OCI-M1 (cell line): ENCODE results near the gene KRTAP9-7.

ENCODE experiments used
- DNase-seq: peaks from one replicate; lab custom pipeline; 2025; lab: John Stamatoyannopoulos, UW

The KRTAP9-7 gene

DNA sequence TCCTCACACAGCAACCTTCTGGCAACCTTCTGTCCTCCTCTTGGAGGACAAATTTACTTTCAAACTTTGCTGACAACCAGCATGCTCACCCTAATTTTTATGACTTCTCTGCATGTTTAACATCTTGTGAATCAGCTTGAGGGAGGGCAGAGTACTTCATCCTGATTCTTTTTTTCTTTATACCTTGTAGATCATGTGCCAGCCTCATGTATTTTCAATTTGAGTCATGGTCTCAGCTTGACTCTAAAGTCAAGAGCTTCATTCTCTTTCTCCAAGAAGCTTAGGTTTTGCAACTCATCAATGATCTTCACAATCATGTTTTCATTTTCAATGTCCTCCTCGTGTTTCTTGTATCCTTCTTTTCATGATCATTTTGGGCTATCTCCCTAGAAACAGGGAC, 3.6 kb upstream of the KRTAP9-7 start:
- no peak for DNase-seq

DNA sequence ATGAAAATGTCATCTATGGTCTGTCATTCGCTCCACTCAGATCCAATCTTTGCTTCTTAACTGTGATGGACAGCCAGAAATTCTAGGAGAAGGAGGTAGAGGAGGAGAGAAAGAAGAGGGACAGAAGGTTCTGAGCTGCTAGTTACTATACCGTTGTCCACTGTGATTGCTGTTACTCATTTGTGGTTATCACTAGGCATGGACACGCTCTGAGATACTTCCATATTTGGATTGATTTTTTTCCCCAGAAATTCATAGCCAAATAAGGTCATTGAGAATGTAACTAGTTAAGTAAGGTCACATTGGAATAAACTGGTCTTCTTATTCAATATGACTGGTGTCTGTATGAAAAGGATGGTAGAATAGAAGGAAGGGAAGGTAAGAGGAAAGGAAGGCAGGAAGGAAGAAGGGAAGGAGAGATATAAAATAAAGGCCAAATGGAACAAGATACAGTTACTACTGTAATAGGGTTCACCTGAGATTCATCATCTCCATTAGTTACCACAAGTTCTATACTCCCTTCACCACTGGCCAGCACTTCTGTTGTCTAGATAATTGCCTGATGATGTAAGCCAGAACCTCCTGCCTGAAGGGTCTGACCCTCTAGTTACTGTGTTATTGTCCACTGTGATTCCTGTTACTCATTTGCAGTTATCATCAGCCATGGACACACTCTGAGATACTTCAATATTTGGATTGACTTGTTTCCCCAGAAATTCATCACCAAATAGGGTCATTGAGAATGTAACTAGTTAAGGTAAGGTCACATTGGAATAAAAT, 2.9 kb downstream of the KRTAP9-7 start:
- DNase-seq: no peak

DNA sequence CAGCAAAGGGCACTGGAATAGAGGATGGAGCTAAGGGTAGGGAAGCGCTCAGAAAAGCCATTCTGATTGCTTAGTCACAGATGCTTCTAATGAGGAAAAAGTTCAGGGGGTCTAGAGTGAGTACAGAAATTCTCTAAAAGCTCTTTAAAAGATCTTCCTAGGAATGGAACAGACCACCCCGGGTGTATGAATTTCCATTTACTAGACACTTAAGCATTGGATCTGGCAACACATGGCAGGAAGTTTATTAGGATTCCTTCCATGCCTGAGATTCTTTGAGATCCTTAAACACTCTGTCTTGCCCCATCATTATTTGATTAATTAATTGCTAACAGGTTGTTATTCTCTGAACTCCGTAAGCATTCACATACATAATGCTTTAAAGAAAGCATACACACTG, 8.5 kb downstream of the KRTAP9-7 start:
- no peak for DNase-seq

- no peak for DNase-seq
Measured at GRCh38 chr17:41284546-41284945, 9.0 kb downstream of the KRTAP9-7 start.

GRCh38 chr17:41287050-41287449, 11.6 kb downstream of the KRTAP9-7 start:
- DNase-seq: no peak

DNA sequence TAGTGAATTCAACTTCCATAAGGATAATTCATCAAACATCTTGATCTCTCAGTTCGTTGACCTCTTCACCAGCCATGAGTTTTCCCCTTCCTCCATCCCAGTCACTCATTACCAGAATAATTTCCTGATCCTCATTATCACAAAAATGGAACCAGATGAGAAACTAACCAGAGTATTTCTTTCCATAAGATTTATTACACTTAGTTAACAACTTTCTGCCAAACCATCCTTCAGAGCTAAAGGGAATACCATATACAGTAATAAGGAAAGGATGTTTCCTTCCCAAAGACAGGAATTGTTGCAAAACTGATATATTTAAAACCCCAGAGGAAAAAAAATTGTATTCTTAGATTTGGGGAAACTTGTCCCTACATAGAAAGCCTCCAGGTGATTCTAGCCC, 18.5 kb downstream of the KRTAP9-7 start:
- no peak for DNase-seq

GRCh38 chr17:41296846-41297245, 21.3 kb downstream of the KRTAP9-7 start:
- no peak for DNase-seq

- no peak for DNase-seq
Measured at GRCh38 chr17:41298458-41299135, 23.1 kb downstream of the KRTAP9-7 start.

DNA sequence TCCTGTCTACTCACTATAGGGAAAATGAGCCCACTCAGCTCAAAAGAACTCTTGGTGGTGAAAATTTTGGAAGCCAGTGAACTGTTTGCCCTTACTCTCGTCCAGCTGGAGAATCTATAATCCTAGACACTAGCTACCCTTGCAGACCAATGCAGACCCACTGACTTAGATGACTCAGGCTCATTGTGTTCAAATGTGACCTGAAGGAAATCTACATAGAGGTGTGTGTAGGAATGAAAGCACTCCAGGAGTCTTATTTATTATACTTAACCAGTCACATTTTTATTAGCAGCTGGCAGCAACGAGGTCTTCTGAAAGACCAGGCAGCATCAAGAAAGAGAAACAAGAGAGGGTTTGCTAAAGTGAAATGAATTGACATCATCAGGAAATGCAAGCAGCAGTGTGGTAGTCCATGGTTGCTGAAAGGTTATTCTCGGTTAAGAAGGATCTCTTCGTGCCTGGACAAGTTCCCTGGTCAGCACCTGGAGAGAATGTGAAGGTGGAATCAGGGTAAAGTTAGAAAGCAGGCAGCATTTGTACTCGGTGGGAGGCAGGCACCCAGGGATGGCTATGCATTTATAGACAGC, 25.8 kb downstream of the KRTAP9-7 start:
- no peak for DNase-seq

DNA sequence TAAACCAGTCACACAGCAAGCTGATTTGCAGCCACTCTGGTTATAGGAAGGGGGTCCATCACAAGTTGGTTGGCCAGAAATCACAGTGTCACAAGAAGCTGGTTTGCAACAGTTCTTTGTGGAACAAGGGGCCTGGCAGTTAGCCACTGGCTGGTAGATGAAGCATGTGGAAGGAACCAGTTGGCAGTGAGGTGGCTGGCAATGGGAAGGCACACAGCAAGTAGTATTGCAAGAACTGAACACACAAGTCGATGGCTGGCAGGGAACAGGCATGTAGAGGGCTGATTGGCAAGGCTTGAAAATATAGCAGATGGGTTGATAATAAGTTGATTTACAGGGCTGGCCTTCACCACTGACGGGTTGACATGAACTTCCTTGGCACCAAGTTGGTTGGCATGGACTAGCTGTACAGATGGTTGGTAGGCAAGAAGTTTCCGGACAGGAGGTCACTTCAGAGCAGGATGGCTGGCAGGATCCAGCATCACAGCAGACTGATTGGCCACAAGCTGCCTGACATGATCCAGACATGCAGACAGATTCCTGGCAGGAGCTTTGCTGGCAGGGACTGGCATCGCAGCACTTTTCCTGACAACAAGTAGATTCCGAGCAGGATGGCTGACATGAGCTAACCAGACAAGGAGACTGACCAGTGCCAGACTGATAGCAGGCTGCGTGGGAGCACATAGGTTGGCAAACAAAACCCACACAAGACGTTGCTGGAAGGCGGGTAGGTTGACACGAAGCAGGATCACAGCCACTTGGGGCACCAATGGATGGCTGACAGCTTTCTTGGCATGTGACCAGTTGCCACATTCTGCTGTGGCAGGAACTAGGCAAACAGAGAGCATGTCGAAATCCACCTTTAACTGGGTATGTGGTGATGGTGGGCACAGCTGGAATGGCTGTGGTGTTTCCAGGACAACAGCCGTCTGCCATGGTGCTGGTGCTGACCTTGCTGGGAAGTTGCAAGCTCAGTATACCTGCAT, 26.7 kb downstream of the KRTAP9-7 start, which contains the start of gene KRTAP29-1:
Gene KRTAP29-1, minus strand, starts transcription at position 936 of the 986 bp plus-strand sequence. Its CDS starts 0 bp downstream, at position 936.
- DNase-seq: no peak

DNA sequence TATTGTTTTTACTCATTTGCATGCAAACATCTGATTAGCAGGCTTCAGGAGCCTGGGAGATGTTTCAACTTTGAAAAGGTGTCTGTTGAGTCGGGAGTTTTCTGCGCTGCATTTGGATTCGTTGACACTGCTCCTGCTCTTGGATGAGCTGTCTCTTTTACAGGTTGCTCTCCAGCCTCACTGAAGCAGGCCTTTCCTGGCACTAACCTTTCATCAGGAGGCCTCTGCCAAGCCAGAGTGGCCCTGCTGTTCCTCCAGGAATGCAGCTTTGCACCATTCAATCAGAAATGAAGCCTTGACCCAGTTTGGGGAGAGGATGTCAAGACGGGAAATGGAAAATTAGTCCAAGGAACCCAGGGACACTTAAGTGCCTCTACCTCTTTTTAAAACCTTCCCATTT, 27.5 kb downstream of the KRTAP9-7 start:
- DNase-seq: no peak

DNA sequence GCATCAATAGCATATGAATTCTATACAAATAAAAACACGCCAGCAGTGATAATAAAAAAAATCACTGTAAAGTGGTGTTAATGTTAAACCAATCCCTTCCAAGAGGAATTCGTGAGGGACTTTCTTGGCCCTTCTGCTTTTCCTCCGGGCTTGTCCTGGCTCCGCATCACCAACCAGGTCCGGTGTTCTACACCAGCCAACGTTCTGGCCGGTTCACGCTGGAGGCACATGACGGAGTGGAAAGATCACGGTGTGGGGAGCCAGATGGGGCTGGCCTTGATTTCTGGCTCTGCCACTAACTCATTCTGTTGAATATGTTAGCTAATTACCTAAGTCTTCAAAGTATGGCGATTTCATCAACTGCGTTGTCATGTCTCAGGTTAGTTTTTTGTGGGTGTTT, 28.6 kb downstream of the KRTAP9-7 start:
- DNase-seq: no peak

- DNase-seq: no peak
Measured at GRCh38 chr17:41307647-41308046, 32.1 kb downstream of the KRTAP9-7 start.

DNA sequence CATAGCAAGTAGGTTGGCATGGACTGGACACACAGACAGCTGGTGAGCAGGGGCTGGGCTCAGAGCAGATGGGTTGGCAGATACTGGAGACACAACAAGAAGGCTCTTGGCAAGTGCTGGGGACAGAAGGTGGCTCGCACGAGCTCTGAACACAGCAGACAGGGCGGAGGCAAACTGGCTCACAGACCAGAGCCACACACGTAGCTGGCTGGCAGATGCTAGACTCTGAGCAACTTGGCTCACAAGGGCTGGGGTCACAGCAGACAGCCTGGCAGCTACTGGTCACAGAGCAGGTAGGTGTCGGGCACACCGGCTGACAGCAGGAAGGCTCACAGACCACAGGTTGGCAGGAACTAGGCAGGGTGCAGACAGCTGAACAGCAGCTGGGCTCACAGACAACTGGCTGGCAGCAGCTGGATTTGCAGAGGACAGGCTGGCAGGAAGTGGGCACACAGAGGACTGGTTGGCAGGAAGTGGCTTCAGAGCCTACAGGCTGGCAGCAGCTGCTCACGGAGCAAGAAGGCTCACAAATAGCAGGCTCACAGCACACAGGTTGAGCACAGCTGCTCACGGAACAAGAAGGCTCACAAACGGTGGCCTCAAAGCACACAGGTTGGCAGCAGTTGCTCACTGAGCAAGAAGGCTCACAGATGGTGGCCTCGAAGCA, 32.9 kb downstream of the KRTAP9-7 start:
- DNase-seq: no peak

- no peak for DNase-seq
Measured at GRCh38 chr17:41308918-41309359, 33.4 kb downstream of the KRTAP9-7 start, which contains the start of gene KRTAP16-1. Gene KRTAP16-1, minus strand, starts transcription at chr17:41309309. Its CDS starts 56 bp downstream, at chr17:41309253.

DNA sequence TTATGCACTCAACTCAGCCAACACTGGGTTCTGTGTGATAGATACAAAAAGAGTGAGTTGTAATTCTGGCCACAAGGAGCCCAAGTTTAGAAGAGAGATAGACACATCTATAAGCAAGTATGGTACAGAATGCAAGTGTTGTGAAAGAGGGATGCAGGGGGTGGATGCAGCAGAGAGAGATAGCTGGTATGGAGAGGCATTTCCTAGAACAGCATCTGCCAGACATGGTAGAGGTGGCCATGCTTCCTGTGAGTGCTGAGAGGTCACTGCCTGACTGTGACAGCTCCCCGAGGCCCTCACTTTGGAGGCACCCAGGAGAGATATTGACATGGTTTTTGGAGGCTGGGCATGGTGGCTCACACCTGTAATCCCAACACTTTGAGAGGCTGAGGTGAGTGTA, 35.6 kb downstream of the KRTAP9-7 start:
- no peak for DNase-seq

- DNase-seq: no peak
Measured at GRCh38 chr17:41315204-41315794, 39.8 kb downstream of the KRTAP9-7 start, which contains the start of gene KRTAP17-1. Gene KRTAP17-1, minus strand, starts transcription at chr17:41315710. Its CDS starts 60 bp downstream, at chr17:41315650.

DNA sequence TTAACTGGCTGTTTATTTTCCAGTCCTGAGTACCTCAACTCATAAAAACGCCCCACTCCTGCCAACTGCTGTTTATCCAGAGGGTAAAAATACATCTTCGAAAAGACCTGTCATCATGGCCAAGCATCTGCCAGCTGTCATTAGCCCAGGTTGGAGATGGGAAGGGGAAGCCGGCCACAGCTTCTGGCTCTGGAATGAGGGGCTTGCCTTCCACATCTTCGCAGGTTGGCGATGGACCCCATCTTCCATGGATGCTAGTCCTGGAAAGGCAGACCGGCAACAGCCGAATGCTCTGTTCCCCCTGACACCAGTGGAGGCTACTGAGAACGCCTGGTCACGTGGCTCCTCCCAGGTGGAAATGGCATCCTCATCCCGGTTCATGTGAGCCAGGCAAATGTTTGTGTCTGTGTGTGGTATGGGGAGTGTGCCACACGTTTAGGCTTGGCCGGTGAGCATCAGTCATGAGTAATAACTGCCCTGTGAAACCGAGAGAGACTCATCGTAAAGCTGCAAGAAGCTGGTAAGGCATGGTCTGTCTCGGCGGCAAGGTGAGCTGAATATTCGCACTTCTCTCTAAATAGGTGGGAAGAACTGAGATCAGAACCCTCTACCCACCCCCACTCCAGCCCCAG, 40.4 kb downstream of the KRTAP9-7 start:
- no peak for DNase-seq

DNA sequence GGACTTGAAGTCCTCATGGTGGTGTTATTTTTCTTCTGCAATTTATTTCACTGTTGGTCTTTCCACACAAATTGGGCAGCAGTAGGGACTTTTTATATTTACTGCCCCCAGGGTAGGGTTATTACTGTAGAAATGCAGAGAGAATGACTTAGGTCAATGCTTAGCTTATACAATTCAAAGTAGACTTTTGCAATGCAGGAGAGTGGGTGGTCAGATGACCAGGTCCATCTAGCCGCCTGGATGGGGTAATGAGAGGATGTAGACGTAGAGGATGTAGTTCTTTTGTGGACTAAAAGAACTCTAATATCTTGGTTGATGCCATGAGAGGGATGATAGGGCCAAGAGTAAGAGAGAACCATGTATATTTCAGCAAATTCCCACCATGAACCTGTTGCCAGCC, 42.7 kb downstream of the KRTAP9-7 start:
- DNase-seq: no peak
